GM19193 (cell line): ENCODE measurements around the gene OR11G2.

ENCODE experiments used
- POLR2A ChIP-seq: IDR thresholded peaks from 4 replicates; pipeline ENCODE4 v1.6.1; 2011; ENCODE audit not compliant: insufficient read depth, insufficient read length; ENCODE audit errors: extremely low read depth

The OR11G2 gene

DNA sequence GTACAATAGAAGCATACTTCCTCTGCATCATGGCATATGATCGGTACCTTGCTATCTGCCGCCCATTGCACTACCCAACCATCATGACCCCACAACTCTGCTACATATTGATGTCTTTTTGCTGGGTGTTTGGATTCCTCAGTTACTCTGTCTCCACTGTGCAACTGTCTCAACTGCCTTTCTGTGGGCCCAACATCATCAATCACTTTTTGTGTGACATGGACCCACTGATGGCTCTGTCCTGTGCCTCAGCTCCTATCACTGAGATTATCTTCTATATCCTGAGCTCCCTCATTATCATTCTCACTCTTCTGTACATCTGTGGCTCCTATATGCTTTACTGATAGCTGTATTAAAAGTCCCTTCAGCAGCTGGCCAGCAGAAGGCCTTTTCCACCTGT, 18.9 kb downstream of the OR11G2 start:
- no peak for TF ChIP-seq POLR2A

DNA sequence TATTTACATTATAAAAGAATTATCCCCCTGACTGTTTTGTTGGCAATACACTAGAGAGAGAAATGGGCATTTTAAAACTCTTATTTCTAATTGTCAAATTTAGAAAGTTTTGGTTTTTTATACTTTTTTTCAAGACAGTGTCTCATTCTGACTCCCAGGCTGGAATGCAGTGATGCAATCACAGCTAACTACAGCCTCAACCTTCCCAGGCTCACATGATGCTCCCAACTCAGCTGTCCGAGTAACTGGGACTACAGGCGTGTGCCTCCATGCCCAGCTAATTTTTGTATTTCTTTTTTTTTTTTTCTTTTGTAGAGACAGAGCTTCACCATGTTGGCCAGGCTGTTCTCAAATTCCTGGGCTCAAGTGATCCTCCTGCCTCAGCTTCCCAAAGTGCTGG, 24.5 kb downstream of the OR11G2 start:
- no peak for TF ChIP-seq POLR2A

DNA sequence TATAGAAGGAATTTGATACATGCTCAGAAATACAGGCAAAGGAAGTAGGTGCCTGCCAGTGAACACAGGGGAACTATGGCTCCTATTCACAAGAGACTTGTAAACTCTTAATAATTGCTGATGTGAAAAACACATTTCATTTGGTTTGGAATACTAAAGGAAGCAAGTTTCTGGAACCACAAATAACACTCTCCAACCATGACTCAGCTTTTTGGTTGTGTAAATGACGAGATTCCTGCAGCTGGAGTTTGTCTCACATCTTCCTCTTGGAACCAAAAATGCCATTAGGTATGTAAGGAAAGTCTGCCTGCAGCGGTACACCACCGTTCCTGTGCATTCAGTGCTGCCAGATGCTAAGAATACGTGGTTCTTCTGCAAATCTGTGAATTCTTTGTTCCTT, 28.3 kb downstream of the OR11G2 start:
- TF ChIP-seq POLR2A, result no peak

DNA sequence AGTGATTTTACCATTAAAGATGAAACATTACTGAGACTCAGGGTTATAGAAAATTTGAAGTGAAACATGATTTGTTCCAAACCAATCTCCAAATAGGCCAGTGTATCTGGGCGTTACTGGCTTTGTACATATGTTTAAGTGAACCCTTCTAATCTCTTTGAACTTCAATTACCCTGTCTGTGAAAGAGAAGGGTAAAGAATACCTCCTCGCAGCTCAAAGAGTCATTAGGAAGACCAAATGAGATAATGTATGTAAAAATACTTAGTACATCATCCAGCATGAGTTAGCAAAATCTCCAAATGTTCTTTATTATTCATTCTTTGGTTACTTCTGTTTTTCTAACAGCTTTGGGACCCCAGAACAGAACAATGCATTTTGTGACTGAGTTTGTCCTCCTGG, 32.7 kb downstream of the OR11G2 start, which contains the start of gene OR11H6:
OR11H6 (plus strand) TSS at position 301 of the 400 bp plus-strand sequence; CDS start at position 301, 0 bp downstream.
- TF ChIP-seq POLR2A, result no peak

DNA sequence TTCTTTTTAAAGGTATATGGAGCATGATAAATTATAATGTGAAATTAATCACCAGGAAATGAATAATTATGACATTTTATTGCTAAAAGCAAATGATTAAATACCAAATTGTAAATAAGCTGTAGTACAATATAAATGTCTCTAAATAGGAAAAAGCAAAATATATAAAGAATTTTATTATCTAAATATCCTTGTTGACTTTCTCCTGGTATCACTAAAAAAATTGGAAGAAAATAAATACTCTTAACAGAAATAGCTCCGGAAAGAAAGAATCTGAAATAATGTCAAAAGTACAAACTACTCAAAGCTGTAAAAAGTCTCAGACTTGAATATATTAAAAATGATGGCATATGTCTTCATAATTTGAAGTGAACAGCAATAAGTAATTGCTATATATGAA, 38.0 kb downstream of the OR11G2 start, which contains the start of gene OR11H7:
OR11H7 (plus strand) TSS at position 301 of the 400 bp plus-strand sequence.
- no peak for TF ChIP-seq POLR2A

DNA sequence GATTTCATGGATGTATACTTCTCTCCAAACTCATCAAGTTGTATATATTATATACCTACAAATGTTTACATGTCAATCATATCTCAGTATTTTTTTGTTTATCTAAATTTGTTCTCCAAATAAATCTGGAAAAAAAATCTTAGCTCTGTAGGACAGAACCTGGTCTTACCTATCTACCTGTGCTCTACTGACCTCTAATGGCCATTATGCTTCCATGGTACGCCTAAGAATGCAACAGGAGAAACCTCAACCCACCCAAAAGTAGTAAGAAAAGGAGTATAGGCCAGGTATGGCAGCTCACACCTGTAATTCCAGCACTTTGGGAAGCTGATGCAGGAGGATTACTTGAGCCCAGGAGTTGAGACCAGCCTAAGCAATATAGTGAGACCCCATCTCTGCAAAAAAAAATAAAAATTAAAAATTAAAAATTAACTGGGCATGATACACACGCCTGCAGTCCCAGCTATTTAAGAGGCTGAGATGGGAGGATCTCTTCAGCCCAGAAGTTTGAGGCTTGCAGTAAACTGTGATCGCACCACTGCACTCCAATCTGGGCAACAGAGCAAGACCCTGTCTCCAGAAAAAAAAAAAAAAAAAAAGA, 57.0 kb downstream of the OR11G2 start:
- TF ChIP-seq POLR2A, result no peak
